NAMALWA (cell line): ENCODE measurements around the gene GAMT.

Experiments used
- DNase-seq: peaks from one replicate; pipeline ENCODE4 v3.0.0-alpha.2; 2015; ENCODE audit warnings: low spot score

The GAMT gene

GRCh38 chr19:1384478-1385110, 16.7 kb downstream of the GAMT start:
- peak; percentile 57 for DNase-seq

DNA sequence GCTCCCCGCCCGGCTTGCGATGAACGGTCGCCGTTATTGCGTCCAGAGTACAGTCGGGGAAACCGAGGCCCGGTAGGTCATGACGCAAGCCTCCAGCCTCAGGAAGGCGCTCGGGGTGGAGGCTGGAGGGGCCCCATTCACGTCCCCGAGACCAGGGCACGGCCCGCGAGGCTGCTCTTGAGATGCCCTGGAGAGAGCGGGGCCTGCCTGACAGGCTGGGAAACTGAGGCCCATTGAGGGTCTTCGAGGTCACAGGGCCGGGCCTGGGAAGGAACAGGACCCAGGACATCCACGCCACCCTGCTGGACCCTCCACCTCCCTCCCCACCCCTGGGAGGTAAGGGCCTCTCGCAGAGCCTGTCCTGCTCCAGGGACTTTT, 17.3 kb downstream of the GAMT start:
- DNase-seq: no peak

DNA sequence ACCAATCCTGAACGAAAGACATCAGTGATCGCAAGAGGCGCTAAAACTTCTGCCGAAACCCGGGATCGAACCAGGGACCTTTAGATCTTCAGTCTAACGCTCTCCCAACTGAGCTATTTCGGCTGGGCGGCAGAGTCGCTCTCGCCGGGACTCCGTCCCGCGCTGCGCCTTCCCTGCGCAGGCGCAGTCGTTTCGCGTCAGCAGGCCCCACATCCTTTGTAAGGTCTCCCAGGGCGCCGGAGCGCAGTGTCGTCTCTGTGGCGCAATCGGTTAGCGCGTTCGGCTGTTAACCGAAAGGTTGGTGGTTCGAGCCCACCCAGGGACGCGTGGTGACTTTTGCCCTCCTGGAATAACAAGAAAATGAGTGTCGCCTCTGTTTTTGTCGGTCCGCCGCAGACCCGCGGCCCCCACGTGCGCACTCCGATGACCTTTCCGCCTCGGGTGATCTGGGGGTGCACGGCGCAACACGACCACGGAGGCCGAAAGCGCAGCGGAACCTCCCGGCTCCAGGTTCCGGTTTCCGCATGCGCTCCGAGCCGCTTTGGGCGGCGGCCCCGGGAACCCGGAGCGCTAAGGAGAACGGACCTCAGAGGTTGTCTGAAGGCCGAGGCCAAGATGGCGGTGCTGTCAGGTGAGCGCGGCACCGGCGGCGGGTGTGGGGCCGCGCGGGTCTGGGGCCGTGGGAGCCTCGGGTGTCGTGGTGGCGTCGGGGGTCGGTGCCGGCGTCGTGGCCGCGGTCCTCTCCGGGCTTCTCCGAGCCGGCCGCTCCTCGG, 17.8 kb downstream of the GAMT start, which contains the start of gene NDUFS7:
Gene NDUFS7, plus strand, starts transcription at position 596 of the 773 bp plus-strand sequence. Its CDS starts 20 bp downstream, at position 616.
- peak; percentile 92 for DNase-seq

GRCh38 chr19:1383017-1383311, 18.4 kb downstream of the GAMT start:
- DNase-seq: no peak

DNA sequence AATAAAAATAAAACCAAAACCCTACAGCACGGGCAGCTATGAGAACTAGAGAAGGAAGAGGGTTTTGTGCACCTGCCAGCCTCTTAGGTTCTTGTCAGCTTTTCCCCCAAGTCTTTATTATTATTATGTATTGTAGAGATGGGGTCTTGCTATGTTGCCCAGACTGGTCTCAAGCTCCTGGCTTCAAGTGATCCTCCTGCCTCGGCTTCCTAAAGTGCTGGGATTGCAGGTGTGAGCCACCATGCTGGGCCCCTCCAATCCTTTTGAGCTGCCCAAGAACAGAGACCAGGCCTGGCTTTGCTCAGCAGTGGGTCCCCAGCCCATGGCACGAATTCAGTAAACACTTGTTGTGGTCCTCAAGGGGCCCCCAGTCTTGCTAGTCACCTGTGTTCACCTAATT, 19.1 kb downstream of the GAMT start:
- no peak for DNase-seq

- DNase-seq: no peak
These were observed 21.3 kb downstream of the GAMT start for GRCh38 chr19:1379961-1380489.

GRCh38 chr19:1379126-1379905, 22.0 kb downstream of the GAMT start:
- DNase-seq: no peak

- no peak for DNase-seq
These were observed 23.2 kb downstream of the GAMT start for GRCh38 chr19:1377965-1378785.

DNA sequence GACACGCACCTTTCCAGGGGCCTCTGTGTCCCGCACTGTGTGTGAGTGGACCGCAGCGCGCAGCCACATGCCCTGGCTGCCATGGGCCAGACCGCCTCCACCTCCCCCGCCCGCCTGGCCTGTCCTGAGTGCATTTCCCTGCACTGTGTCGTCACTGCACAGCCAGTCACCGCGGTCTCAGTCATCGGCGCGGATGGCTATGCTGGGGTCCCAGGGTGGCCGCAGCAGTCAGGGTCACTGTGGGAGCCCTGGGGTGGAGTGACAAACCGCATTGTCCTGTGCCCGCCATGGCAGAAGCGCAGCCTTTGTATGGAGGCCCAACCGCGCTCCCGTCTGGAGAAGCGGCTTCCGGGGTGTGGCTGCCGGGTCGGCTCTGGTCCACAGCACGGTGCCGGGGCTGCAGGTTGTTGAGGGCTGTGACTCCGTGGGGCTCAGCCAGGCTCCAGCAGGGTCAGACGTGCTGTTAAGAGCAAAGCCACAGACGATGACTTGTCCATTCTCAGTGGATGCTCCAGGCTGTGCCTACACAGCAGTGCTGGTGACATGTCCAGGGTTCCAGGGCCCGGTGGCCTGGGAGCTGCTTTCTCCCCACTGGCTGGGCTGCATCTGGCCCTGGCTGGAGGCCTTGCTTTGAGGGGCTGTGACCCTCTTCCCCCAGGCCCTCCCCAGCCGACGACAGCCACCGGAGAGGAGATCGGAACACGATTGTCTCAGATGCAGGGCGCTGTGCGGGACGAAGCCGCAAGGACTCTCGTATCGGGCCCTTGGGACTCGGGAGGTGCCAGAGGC, 24.0 kb downstream of the GAMT start:
- no peak for DNase-seq

DNA sequence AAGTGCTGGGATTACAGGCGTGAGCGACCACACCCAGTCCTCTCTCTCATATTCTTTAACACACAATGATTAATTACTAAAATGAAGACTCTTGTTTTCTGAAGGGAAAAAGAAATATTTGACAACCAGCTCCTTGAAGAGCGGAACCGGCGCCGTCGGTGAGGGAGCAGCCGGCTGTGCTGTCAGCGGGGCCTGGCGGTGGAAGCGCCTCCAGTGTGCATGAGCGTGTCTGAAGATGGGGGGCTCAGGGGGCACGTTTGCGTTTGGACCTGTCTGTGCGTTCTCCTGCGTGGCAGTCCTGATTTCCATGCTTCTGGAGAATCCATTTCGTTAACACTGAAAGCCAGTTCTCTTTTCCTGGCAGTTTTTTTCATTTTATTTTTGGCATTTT, 24.9 kb downstream of the GAMT start:
- DNase-seq: no peak

DNA sequence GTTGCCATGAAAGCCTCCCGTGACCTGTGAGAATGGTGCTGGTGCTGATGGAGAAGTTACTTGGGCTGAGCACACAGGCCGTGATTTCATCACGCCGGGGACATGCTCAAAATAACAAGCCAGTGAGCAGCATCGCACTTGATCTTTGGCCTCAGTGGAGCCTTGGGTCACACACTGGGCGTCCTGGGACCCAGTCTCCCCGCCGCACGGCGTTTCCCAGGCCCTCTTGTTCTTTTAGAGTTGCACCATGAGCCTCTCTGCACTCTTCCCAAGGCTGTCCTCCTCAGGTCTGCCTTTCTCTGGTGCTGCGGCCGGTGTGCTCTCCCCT, 27.1 kb downstream of the GAMT start:
- DNase-seq: no peak

- no peak for DNase-seq
These were observed 27.6 kb downstream of the GAMT start for GRCh38 chr19:1373534-1374249.

DNA sequence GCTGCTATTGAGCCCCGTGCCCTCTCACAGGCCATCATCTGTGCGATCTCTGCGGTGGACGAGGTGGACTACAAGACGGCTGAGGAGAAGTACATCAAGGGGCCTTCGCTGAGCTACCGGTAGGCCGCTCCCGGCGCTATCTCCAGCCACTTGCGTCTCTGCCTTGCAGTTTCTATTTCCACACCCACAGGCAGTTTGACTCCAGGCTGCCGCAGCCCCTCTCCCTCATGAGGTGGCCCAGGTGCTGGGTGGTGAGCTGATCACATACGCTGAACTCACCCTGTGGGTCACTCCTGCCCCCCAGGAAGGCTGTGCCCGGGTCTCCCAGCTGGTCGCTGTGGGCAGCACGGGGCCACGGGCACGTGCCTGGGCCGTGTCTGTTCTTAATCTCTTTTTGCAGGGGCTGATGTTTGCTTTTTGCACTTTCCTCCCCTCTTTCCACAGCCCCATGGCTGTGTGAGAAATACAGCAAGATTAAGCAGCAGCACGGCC, 28.3 kb downstream of the GAMT start:
- no peak for DNase-seq

GRCh38 chr19:1370579-1371361, 30.6 kb downstream of the GAMT start:
- no peak for DNase-seq

GRCh38 chr19:1369214-1369805, 32.0 kb downstream of the GAMT start:
- no peak for DNase-seq

DNA sequence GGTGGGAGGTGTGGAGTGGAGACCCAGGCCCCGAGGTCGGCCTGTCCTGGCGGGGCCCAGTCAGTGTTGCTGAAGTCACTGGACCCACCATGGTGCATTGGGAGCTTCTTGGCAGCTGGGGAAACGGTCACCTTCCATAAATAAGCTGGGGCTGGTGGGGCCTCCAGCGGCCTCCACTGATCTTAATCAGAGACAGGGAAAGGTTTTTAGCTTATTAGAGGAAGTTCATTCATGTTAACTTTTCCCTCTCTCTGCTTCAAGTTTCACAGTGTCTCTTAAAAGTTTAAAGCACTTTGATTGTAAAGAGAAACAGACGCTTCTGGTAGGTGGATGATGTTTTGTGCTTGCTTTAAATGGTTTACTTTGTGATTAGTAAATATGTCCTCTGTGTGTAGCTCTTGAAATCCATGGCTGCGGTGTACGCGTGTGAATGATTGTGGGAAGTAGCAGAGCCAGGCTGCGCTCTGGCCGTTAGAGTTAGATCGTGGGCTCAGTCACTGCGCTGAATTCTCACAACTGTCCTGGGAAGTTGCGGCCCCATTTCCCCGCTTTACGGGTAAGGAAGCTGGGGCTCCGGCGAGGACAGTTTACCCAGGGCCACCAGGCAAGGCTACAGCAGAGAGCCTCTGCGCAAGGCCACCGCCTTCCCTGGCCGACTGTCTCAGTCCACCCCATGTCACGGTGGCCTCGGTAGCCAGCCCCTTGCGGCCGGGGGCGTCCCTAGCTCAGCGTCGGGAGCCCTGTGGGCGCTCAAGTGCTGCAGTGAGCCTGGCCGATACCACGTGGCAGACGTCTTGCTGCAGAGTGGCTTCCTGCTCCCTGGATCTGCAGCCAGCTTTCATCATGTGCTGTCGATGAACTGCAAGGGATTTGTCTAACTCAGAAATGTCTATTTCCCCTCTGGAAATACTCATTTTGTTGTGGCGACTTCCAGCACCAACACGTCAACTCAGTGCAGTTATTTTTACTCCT, 34.2 kb downstream of the GAMT start:
- DNase-seq: no peak

DNA sequence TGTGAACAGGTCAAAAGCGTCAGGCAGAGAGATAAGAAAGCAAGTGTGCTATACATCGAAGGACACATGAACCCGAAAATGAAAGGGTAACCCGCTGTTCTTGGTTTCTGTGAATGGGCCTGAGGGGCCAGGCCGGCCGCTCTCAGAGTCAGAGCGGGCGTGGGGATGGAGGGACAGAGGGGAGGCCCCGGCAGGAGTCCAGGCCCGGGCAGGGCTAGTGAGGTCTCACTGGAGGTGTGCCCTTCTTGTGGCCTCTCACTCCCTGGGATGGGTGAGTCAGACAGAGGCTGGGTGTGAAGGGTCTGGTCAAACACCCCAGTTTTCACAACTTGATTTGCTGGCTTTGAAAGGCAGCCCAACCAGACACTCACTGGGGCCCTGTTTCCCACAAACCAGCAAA, 35.0 kb downstream of the GAMT start:
- no peak for DNase-seq
